ENCODE results near the gene SERPINB5. TPM values are rescaled to one million over a fixed set of nuclear protein-coding genes. Genes with fewer than 3 reads are reported as not detected.

The SERPINB5 gene
- total RNA-seq, 3 donors from 2014 or later (not counting 1 experiment from before 2014, with no cell fraction given): not detected

GRCh38 chr18:63505566-63506335 lies 29.0 kb downstream of the SERPINB5 start:
- DNase-seq (peak in 1 of 2 donors; percentile 23), ATAC-seq (no peak)
- WGBS (ENCODE audit: insufficient coverage): no CpG with 5 or more reads among the region's 2 CpGs
- Histone ChIP-seq H3K36me3 (ENCODE audit: control insufficient read depth, insufficient read depth, low read length) (no peaks in the 10 kb centered on the region), H3K4me3 (ENCODE audit: low read length) (no peak overlapping the region), H3K27ac (ENCODE audit: low read length) (no peak overlapping the region), H3K27me3 (ENCODE audit: control insufficient read depth, insufficient read depth, low read length) (no peaks in the 10 kb centered on the region), H3K9me3 (ENCODE audit: control insufficient read depth, insufficient read depth, low read length) (no peaks in the 10 kb centered on the region), H3K4me1 (ENCODE audit: control insufficient read depth, insufficient read depth, low read length) (no peaks in the 10 kb centered on the region)
- TF ChIP-seq CTCF (IDR thresholded peaks at IDR 0.05): peak; percentile 26
- Mint-ChIP-seq H3K4me3 (no peak overlapping the region), H3K27me3 (ENCODE audit: low read depth in 2 of 2) (peaks cover 13 to 48% of the 10 kb centered on the region in 2 donors), H3K27ac (no peak overlapping the region), H3K4me1 (no peaks in the 10 kb centered on the region), H3K9me3 (no peaks in the 10 kb centered on the region), H3K36me3 (no peaks in the 10 kb centered on the region)
- intact Hi-C loops (cut with micrococcal nuclease): no loop called here

- H3K27me3 ChIP-seq (ENCODE audit: control insufficient read depth, insufficient read depth, low read length): no peaks in the 10 kb centered on the region
- no peak overlapping the region for H3K4me3 Mint-ChIP-seq
- WGBS (ENCODE audit: insufficient coverage): 69% methylated on average over 3 of the region's 3 CpGs
Measured at GRCh38 chr18:63506336-63506646, 29.5 kb downstream of the SERPINB5 start.

DNA sequence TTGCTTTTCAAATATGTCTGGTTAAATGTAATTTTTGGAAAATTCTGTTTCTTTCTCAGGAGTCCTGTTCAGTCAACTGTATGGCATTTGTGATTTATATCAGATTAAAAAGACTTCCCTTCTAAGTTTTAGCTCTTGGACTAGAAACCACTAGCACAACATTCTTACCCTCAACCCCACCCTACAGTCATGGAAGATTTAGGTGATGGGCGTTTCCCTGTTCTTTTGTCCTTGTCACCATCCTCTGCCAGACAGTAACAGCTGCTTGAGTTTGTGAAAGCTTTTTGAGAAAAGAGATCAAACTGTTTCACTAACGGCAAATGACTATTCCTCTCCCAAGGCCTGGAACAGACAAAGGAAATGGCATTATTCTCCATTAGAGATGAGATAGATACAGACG lies 31.8 kb downstream of the SERPINB5 start:
- no peak overlapping the region for H3K4me3 Mint-ChIP-seq
- peaks cover 18 to 73% of the 10 kb centered on the region in 2 donors for H3K27me3 Mint-ChIP-seq (ENCODE audit: low read depth in 2 of 2)
- H3K27ac Mint-ChIP-seq: no peak overlapping the region

More at GRCh38 chr18:63506336-63506646, 29.5 kb downstream of the SERPINB5 start:
- Histone ChIP-seq H3K9me3 (ENCODE audit: control insufficient read depth, insufficient read depth, low read length) (no peaks in the 10 kb centered on the region), H3K36me3 (ENCODE audit: control insufficient read depth, insufficient read depth, low read length) (no peaks in the 10 kb centered on the region), H3K4me1 (ENCODE audit: control insufficient read depth, insufficient read depth, low read length) (no peaks in the 10 kb centered on the region), H3K27ac (ENCODE audit: low read length) (no peak overlapping the region), H3K4me3 (ENCODE audit: low read length) (no peak overlapping the region)
- peak; percentile 12 for TF ChIP-seq CTCF (IDR thresholded peaks at IDR 0.05)
- ATAC-seq (no peak), DNase-seq (no peak)
- no peaks in the 10 kb centered on the region for H3K9me3 Mint-ChIP-seq
- peaks cover 13 to 54% of the 10 kb centered on the region in 2 donors for H3K27me3 Mint-ChIP-seq (ENCODE audit: low read depth in 2 of 2)
- H3K4me1 Mint-ChIP-seq: no peaks in the 10 kb centered on the region
- H3K27ac Mint-ChIP-seq: no peak overlapping the region
- intact Hi-C loops (cut with micrococcal nuclease): no loop called here
- H3K36me3 Mint-ChIP-seq: no peaks in the 10 kb centered on the region

More for the DNA sequence above, 31.8 kb downstream of the SERPINB5 start:
- DNase-seq (no peak), ATAC-seq (no peak)
- H3K4me1 ChIP-seq (ENCODE audit: control insufficient read depth, insufficient read depth, low read length): no peaks in the 10 kb centered on the region
- no peaks in the 10 kb centered on the region for H3K4me1 Mint-ChIP-seq
- no peaks in the 10 kb centered on the region for H3K36me3 ChIP-seq (ENCODE audit: control insufficient read depth, insufficient read depth, low read length)
- no peaks in the 10 kb centered on the region for H3K9me3 Mint-ChIP-seq
- no peaks in the 10 kb centered on the region for H3K36me3 Mint-ChIP-seq
- intact Hi-C loops (cut with micrococcal nuclease): no loop called here
- H3K27ac ChIP-seq (ENCODE audit: low read length): no peak overlapping the region
- WGBS (ENCODE audit: insufficient coverage): 8% methylated on average over 2 of the region's 3 CpGs
- H3K27me3 ChIP-seq (ENCODE audit: control insufficient read depth, insufficient read depth, low read length): no peaks in the 10 kb centered on the region
- no peaks in the 10 kb centered on the region for H3K9me3 ChIP-seq (ENCODE audit: control insufficient read depth, insufficient read depth, low read length)
- no peak for TF ChIP-seq CTCF (IDR thresholded peaks at IDR 0.05)
- H3K4me3 ChIP-seq (ENCODE audit: low read length): no peak overlapping the region

Data from natural killer cell (primary cell).